ENCODE results near the gene ANGEL1. TPM values are rescaled to one million over a fixed set of nuclear protein-coding genes. Genes with fewer than 3 reads are reported as not detected.

ANGEL1 gene
- total and polyA plus RNA-seq, 2 donors (not counting 1 experiment from before 2014, with no cell fraction given): 6.6 to 8.4 TPM

DNA sequence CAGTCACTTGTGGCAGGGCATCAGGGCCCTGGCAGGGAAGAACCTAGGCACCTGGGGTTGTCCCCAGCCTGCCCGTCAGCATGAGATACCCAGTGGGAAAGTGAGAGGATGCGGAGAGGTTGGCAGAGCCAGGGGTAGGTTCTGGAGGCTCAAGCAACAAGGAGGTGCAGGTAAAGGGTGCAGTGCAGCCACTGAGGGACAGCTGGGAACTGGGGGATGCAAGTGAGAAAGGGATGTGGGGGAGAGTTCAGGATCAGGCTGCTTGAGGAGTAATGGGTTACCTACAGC is 32.7 kb downstream of the ANGEL1 start:
- Histone ChIP-seq H2AFZ (ENCODE audit: low read length) (no peak overlapping the region), H4K20me1 (ENCODE audit: control insufficient read depth, extremely low read depth, insufficient read depth, low read length) (no peaks in the 10 kb centered on the region)

GRCh38 chr14:76779221-76780057 is 33.2 kb downstream of the ANGEL1 start:
- Histone ChIP-seq H3K4me2 (ENCODE audit: extremely low read depth, insufficient read depth, low read length) (no peak overlapping the region), H3K36me3 (ENCODE audit: control insufficient read depth, insufficient read depth, low read length) (no peaks in the 10 kb centered on the region), H3K4me1 (ENCODE audit: control insufficient read depth, extremely low read depth, insufficient read depth, low read length) (peaks cover 6% of the 10 kb centered on the region), H3K27me3 (ENCODE audit: control insufficient read depth, insufficient read depth, low read length) (no peaks in the 10 kb centered on the region), H3K9me3 (ENCODE audit: control insufficient read depth, insufficient read depth, low read depth, low read length) (no peaks in the 10 kb centered on the region), H3K9ac (ENCODE audit: insufficient read depth, low read length) (no peak overlapping the region), H3K27ac (ENCODE audit: insufficient read depth, low read length) (no peak overlapping the region), H4K20me1 (ENCODE audit: control insufficient read depth, extremely low read depth, insufficient read depth, low read length) (no peaks in the 10 kb centered on the region), H2AFZ (ENCODE audit: low read length) (no peak overlapping the region), H3K79me2 (ENCODE audit: control insufficient read depth, insufficient read depth, low read length) (no peaks in the 10 kb centered on the region), H3K4me3 (replicated peaks in 1 of 4; ENCODE audit: control extremely low read depth in 1 of 4, insufficient read depth in 1 of 4, low read depth in 3 of 4, low read length in 4 of 4) (no peak overlapping the region)
- TF ChIP-seq CTCF (conservative IDR thresholded peaks at IDR 0.05 in 1 of 2, IDR thresholded peaks at IDR 0.05 in 1 of 2; ENCODE audit: low read depth in 1 of 2, low read length in 2 of 2) (no peak), EZH2 (IDR thresholded peaks at IDR 0.05; ENCODE audit: low read length, missing control alignments) (no peak)
- no peak for DNase-seq (ENCODE audit: low read depth in 2 of 2)

More for the DNA sequence above, 32.7 kb downstream of the ANGEL1 start:
- Histone ChIP-seq H3K27ac (ENCODE audit: insufficient read depth, low read length) (no peak overlapping the region), H3K9me3 (ENCODE audit: control insufficient read depth, insufficient read depth, low read depth, low read length) (no peaks in the 10 kb centered on the region), H3K27me3 (ENCODE audit: control insufficient read depth, insufficient read depth, low read length) (no peaks in the 10 kb centered on the region), H3K9ac (ENCODE audit: insufficient read depth, low read length) (no peak overlapping the region), H3K4me3 (replicated peaks in 1 of 4; ENCODE audit: control extremely low read depth in 1 of 4, insufficient read depth in 1 of 4, low read depth in 3 of 4, low read length in 4 of 4) (no peak overlapping the region), H3K36me3 (ENCODE audit: control insufficient read depth, insufficient read depth, low read length) (no peaks in the 10 kb centered on the region), H3K4me2 (ENCODE audit: extremely low read depth, insufficient read depth, low read length) (no peak overlapping the region), H3K79me2 (ENCODE audit: control insufficient read depth, insufficient read depth, low read length) (no peaks in the 10 kb centered on the region), H3K4me1 (ENCODE audit: control insufficient read depth, extremely low read depth, insufficient read depth, low read length) (peaks cover 6% of the 10 kb centered on the region)
- DNase-seq (ENCODE audit: low read depth in 2 of 2): no peak
- TF ChIP-seq CTCF (conservative IDR thresholded peaks at IDR 0.05 in 1 of 2, IDR thresholded peaks at IDR 0.05 in 1 of 2; ENCODE audit: low read depth in 1 of 2, low read length in 2 of 2) (no peak), EZH2 (IDR thresholded peaks at IDR 0.05; ENCODE audit: low read length, missing control alignments) (no peak)

- peaks cover 8% of the 10 kb centered on the region for H3K4me1 ChIP-seq (ENCODE audit: control insufficient read depth, extremely low read depth, insufficient read depth, low read length)
- no peaks in the 10 kb centered on the region for H3K79me2 ChIP-seq (ENCODE audit: control insufficient read depth, insufficient read depth, low read length)
- H3K27ac ChIP-seq (ENCODE audit: insufficient read depth, low read length): no peak overlapping the region
- no peak overlapping the region for H3K4me2 ChIP-seq (ENCODE audit: extremely low read depth, insufficient read depth, low read length)
- no peaks in the 10 kb centered on the region for H3K27me3 ChIP-seq (ENCODE audit: control insufficient read depth, insufficient read depth, low read length)
- H3K36me3 ChIP-seq (ENCODE audit: control insufficient read depth, insufficient read depth, low read length): no peaks in the 10 kb centered on the region
- H4K20me1 ChIP-seq (ENCODE audit: control insufficient read depth, extremely low read depth, insufficient read depth, low read length): no peaks in the 10 kb centered on the region
- H3K9ac ChIP-seq (ENCODE audit: insufficient read depth, low read length): no peak overlapping the region
- TF ChIP-seq CTCF (conservative IDR thresholded peaks at IDR 0.05 in 1 of 2, IDR thresholded peaks at IDR 0.05 in 1 of 2; ENCODE audit: low read depth in 1 of 2, low read length in 2 of 2) (no peak), EZH2 (IDR thresholded peaks at IDR 0.05; ENCODE audit: low read length, missing control alignments) (no peak)
- H2AFZ ChIP-seq (ENCODE audit: low read length): no peak overlapping the region
- no peak for DNase-seq (ENCODE audit: low read depth in 2 of 2)
- H3K4me3 ChIP-seq (replicated peaks in 1 of 4; ENCODE audit: control extremely low read depth in 1 of 4, insufficient read depth in 1 of 4, low read depth in 3 of 4, low read length in 4 of 4): no peak overlapping the region
- H3K9me3 ChIP-seq (ENCODE audit: control insufficient read depth, insufficient read depth, low read depth, low read length): no peaks in the 10 kb centered on the region
Observed at GRCh38 chr14:76778546-76779215, 34.0 kb downstream of the ANGEL1 start.
